HEK293 (cell line): ENCODE results near the gene SRP9.

ENCODE experiments used
- CTCF ChIA-PET: fragments of 350-600 bp; formaldehyde crosslinking; extraction: SDS; loops from one replicate; lab custom pipeline; 2021; ENCODE audit warnings: antibody characterized with exemption; lab: Yijun Ruan, JAX
- POLR2A ChIA-PET: fragments of 300-600 bp; formaldehyde crosslinking; extraction: SDS; loops from one replicate; lab custom pipeline; 2020; ENCODE audit warnings: antibody characterized with exemption, inconsistent platforms; lab: Yijun Ruan, JAX
- H3K27ac ChIP-seq: fragments of 200-500 bp; sonication (Bioruptor generic); 2 replicates; pipeline ENCODE4 v1.5.1; 2014; ENCODE audit warnings: low read depth, low read length, control low read depth, inconsistent platforms; ENCODE audit errors: extremely low read depth
- H3K36me3 ChIP-seq, 2 experiments: fragments of 200-500 bp in 1 of 2; sonication (Bioruptor generic) in 1 of 2; 1 replicate in 1 of 2; 2 replicates in 1 of 2; pipeline ENCODE4 v1.5.1; 2014 to 2017; ENCODE audit warnings: inconsistent platforms in 2 of 2, low read length in 2 of 2; ENCODE audit not compliant: control insufficient read depth in 2 of 2, insufficient read depth in 1 of 2
- H3K4me1 ChIP-seq: fragments of 200-500 bp; sonication (Bioruptor generic); 2 replicates; pipeline ENCODE4 v1.5.1; 2014; ENCODE audit warnings: mild to moderate bottlenecking, low read length, inconsistent platforms; ENCODE audit not compliant: control insufficient read depth, insufficient read depth
- H3K4me3 ChIP-seq: 2 replicates; pipeline ENCODE4 v1.5.1; 2011; ENCODE audit warnings: low read depth, mild to moderate bottlenecking, control low read depth, low read length, moderate library complexity
- H3K9me3 ChIP-seq: fragments of 200-500 bp; sonication (Bioruptor generic); 2 replicates; pipeline ENCODE4 v1.5.1; 2014; ENCODE audit warnings: low read depth, low read length, inconsistent platforms; ENCODE audit not compliant: control insufficient read depth, insufficient read depth
- ATF2 ChIP-seq: fragments of 450-650 bp; formaldehyde crosslinking; IDR thresholded peaks from 2 replicates; pipeline ENCODE4 v1.5.1; 2016; ENCODE audit warnings: missing biosample characterization, missing genetic modification characterization, low read depth
- EGR2 ChIP-seq: fragments of 450-650 bp; formaldehyde crosslinking; IDR thresholded peaks from 2 replicates; pipeline ENCODE4 v1.5.1; 2016; ENCODE audit warnings: low read depth, missing biosample characterization, missing genetic modification characterization
- PRDM6 ChIP-seq: fragments of 450-650 bp; formaldehyde crosslinking; IDR thresholded peaks from 2 replicates; pipeline ENCODE4 v1.5.1; 2017; ENCODE audit warnings: missing biosample characterization, missing genetic modification characterization
- TSHZ1 ChIP-seq: fragments of 450-650 bp; formaldehyde crosslinking; IDR thresholded peaks from 2 replicates; pipeline ENCODE4 v1.5.1; 2016; ENCODE audit warnings: missing biosample characterization, missing genetic modification characterization, borderline replicate concordance
- ZBTB17 ChIP-seq: fragments of 450-650 bp; formaldehyde crosslinking; IDR thresholded peaks from 2 replicates; pipeline ENCODE4 v1.5.1; 2016; ENCODE audit warnings: missing biosample characterization, missing genetic modification characterization
- ZBTB21 ChIP-seq: fragments of 450-650 bp; formaldehyde crosslinking; IDR thresholded peaks from 2 replicates; pipeline ENCODE4 v1.5.1; 2017; ENCODE audit warnings: missing biosample characterization, missing genetic modification characterization
- ZBTB48 ChIP-seq: fragments of 450-650 bp; formaldehyde crosslinking; IDR thresholded peaks from 2 replicates; pipeline ENCODE4 v1.5.1; 2016; ENCODE audit warnings: missing biosample characterization, missing genetic modification characterization
- ZFP3 ChIP-seq: fragments of 450-650 bp; formaldehyde crosslinking; IDR thresholded peaks from 2 replicates; pipeline ENCODE4 v1.5.1; 2016; ENCODE audit warnings: low read depth, missing biosample characterization, missing genetic modification characterization
- ZNF121 ChIP-seq: fragments of 450-650 bp; formaldehyde crosslinking; IDR thresholded peaks from 2 replicates; pipeline ENCODE4 v1.5.1; 2016; ENCODE audit warnings: missing biosample characterization, missing genetic modification characterization
- ZNF398 ChIP-seq: fragments of 450-650 bp; formaldehyde crosslinking; IDR thresholded peaks from 2 replicates; pipeline ENCODE4 v1.5.1; 2017; ENCODE audit warnings: missing biosample characterization, missing genetic modification characterization

SRP9 gene

GRCh38 chr1:225820522-225821120 is 43.0 kb downstream of the SRP9 start:
- H3K4me3 ChIP-seq, result no peak overlapping the region
- H3K4me1 ChIP-seq, result no peaks in the 10 kb centered on the region
- POLR2A ChIA-PET, result interaction anchor here (0.7 to 1.0 kb wide), 4 partner anchors 10 to 367 kb away, joined by 3 to 7 read pairs (median 3); partner anchors contain the start of gene EPHX1
- no peak overlapping the region for H3K27ac ChIP-seq
- peaks cover 0 to 4% of the 10 kb centered on the region in 2 experiments; a peak in 2 of 3 replicates for H3K36me3 ChIP-seq
- H3K9me3 ChIP-seq, result no peaks in the 10 kb centered on the region
- TF ChIP-seq TSHZ1 (tag by site-specific recombination), result no peak
- no peak for TF ChIP-seq ATF2 (tag by site-specific recombination)
- TF ChIP-seq ZBTB21 (tag by site-specific recombination), result no peak
- peak; percentile 99 for TF ChIP-seq ZFP3 (tag by site-specific recombination)
- no peak for TF ChIP-seq ZBTB48 (tag by site-specific recombination)
- TF ChIP-seq PRDM6, result peak; percentile 48; the same call in 1 of the 2 replicates
- TF ChIP-seq ZNF398 (tag by site-specific recombination), result no peak
- TF ChIP-seq ZBTB17 (tag by site-specific recombination), result peak; percentile 86
- CTCF ChIA-PET, result interaction anchor here (0.7 to 1.8 kb wide), 2 partner anchors 9 to 14 kb away, joined by 3 to 8 read pairs; no protein-coding TSS in a partner anchor

GRCh38 chr1:225822655-225823403 is 45.2 kb downstream of the SRP9 start:
- Histone ChIP-seq H3K4me3 (no peak overlapping the region), H3K9me3 (no peaks in the 10 kb centered on the region), H3K4me1 (no peaks in the 10 kb centered on the region)
- peak; percentile 84 for TF ChIP-seq ZNF121
- no peak for TF ChIP-seq EGR2 (tag by site-specific recombination)
- TF ChIP-seq, all 188 proteins: peak for 1
- CTCF ChIA-PET, result interaction anchor here (0.7 to 1.0 kb wide), 2 partner anchors 9 to 12 kb away, joined by 3 to 5 read pairs; no protein-coding TSS in a partner anchor
- POLR2A ChIA-PET, result no interaction called here
- Histone ChIP-seq H3K36me3 (peaks cover 0 to 4% of the 10 kb centered on the region in 2 experiments; a peak in 2 of 3 replicates), H3K27ac (no peak overlapping the region)
